Measurements from ENCODE around the gene AVPR2.

AVPR2 gene

DNA sequence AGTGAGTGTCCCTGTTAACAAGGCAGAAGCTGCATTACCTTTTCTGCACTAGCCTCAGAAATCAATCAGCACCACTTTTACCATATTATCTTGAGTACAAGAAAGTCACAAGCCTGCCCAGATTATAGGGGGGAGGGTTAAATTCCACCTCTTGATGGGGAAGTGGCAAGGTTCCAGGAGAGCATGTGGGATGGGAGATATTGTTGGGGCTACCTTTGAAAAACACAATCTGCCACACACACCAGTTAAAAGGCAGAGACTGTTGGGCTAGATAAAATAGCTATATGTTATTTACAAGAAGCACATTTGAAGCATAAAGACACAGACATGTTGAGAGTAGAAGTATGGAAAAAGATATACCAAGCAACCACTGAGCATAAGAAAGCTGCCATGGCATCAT, 6.6 kb upstream of the AVPR2 start:
- DNase-seq (ENCODE audit: low read depth): no peak
- in situ Hi-C loops (cut with HindIII; ENCODE audit: low sequenced_read_pairs): no loop called here
- H3K4me3 ChIP-seq (ENCODE audit: low read depth, low read length): no peak overlapping the region
- no peak for TF ChIP-seq CTCF (IDR thresholded peaks at IDR 0.05; ENCODE audit: low read depth, low read length, missing control alignments)

- no peak overlapping the region for H3K4me3 ChIP-seq (ENCODE audit: low read depth, low read length)
- DNase-seq (ENCODE audit: low read depth): peak; percentile 11
- in situ Hi-C loops (cut with HindIII; ENCODE audit: low sequenced_read_pairs): no loop called here
- no peak for TF ChIP-seq CTCF (IDR thresholded peaks at IDR 0.05; ENCODE audit: low read depth, low read length, missing control alignments)
Measured at GRCh38 chrX:153900831-153901752, 3.4 kb upstream of the AVPR2 start.

DNA sequence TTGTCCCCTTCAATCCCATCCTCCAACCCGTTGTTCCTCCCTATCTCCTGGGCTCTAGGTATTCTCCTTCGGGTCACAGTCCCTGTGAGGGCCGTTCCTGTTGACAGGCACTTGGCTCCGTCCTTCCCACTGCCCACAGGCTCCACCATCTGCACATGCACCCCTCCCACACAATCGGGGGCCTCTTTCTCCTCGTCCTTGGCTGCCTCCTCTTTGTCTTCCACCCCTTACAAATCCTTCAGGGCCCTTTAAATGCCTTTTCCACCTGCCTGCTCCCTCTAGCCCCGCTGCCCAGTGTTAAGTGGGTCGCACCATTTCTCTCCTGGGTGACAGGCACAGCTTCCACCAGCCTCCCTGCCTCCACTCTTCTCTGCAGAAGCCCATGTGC, 2.7 kb upstream of the AVPR2 start:
- in situ Hi-C loops (cut with HindIII; ENCODE audit: low sequenced_read_pairs): no loop called here
- no peak for DNase-seq (ENCODE audit: low read depth)
- TF ChIP-seq CTCF (IDR thresholded peaks at IDR 0.05; ENCODE audit: low read depth, low read length, missing control alignments): no peak
- H3K4me3 ChIP-seq (ENCODE audit: low read depth, low read length): no peak overlapping the region

GRCh38 chrX:153902385-153902784, 2.1 kb upstream of the AVPR2 start:
- H3K4me3 ChIP-seq (ENCODE audit: low read depth, low read length): no peak overlapping the region
- in situ Hi-C loops (cut with HindIII; ENCODE audit: low sequenced_read_pairs): no loop called here
- DNase-seq (ENCODE audit: low read depth): no peak
- TF ChIP-seq CTCF (IDR thresholded peaks at IDR 0.05; ENCODE audit: low read depth, low read length, missing control alignments): no peak

DNA sequence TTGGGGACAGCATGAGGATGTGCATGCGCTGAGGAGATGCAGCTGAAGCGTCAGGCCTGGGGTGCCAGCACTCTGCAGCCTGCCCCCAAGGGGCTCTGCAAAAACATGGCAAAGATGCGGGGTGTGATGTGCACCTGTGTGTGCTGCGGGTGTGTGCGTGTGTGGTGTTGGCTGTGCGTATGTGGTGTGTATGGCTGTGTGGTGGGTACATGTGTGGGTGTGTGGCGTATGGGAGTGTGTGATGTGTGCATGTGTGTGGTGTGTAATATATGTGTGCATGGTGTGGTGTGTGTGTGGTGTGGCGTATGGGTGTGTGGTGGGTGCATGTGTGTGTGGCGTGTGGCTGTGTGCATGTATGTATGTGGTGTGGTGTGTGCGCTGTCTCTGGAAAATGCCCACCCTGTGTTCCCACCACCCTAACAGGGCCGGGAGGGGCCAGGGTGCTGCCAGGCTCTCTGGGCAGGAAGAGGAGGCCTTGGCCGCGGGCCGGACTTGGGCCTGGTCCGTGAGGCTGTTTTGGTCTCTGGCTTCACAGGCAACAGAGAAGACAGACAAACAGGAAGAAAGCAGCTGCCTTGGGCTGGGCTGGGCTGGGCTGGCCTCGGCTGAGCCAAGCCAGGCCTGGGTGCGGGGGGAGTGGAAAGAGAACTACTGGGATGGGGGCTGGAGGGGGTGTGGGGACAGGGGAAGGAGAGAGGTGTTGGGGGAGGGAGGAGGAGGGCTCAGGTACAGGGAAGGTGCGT, 1.1 kb upstream of the AVPR2 start:
- DNase-seq (ENCODE audit: low read depth): no peak

More for the DNA sequence above, 1.1 kb upstream of the AVPR2 start:
- H3K4me3 ChIP-seq (ENCODE audit: low read depth, low read length): no peak overlapping the region
- in situ Hi-C loops (cut with HindIII; ENCODE audit: low sequenced_read_pairs): no loop called here
- no peak for TF ChIP-seq CTCF (IDR thresholded peaks at IDR 0.05; ENCODE audit: low read depth, low read length, missing control alignments)
